Measurements from ENCODE around the gene ZNF48. TPM values are rescaled to one million over a fixed set of nuclear protein-coding genes. Genes with fewer than 3 reads are reported as not detected.

Gene ZNF48
- 12.6 and 15.6 TPM in 2 replicates for total RNA-seq

- peak within 1 kb of the TSS; percentile 90 for H3K4me3 ChIP-seq (ENCODE audit: low read depth, low read length)
- no peak for DNase-seq (ENCODE audit: low read depth)
- peak; percentile 32 for TF ChIP-seq CTCF (conservative IDR thresholded peaks at IDR 0.05; ENCODE audit: low read depth, low read length)
These were observed at the start of gene ZNF48 for GRCh38 chr16:30395155-30395991. ZNF48 (plus strand) TSS chr16:30395420; CDS start chr16:30395795, 375 bp downstream.

- DNase-seq (ENCODE audit: low read depth) = no peak
- no peak for TF ChIP-seq CTCF (conservative IDR thresholded peaks at IDR 0.05; ENCODE audit: low read depth, low read length)
- H3K4me3 ChIP-seq (ENCODE audit: low read depth, low read length) = no peak overlapping the region
These were observed 48.9 kb upstream of the ZNF48 start for GRCh38 chr16:30346286-30346685.

GRCh38 chr16:30348113-30348512 is 47.1 kb upstream of the ZNF48 start:
- no peak for DNase-seq (ENCODE audit: low read depth)
- no peak overlapping the region for H3K4me3 ChIP-seq (ENCODE audit: low read depth, low read length)
- TF ChIP-seq CTCF (conservative IDR thresholded peaks at IDR 0.05; ENCODE audit: low read depth, low read length) = no peak

GRCh38 chr16:30348929-30349328 is 46.3 kb upstream of the ZNF48 start:
- DNase-seq (ENCODE audit: low read depth) = no peak
- TF ChIP-seq CTCF (conservative IDR thresholded peaks at IDR 0.05; ENCODE audit: low read depth, low read length) = no peak

GRCh38 chr16:30349675-30350074 is 45.5 kb upstream of the ZNF48 start:
- DNase-seq (ENCODE audit: low read depth) = peak; percentile 51
- no peak overlapping the region for H3K4me3 ChIP-seq (ENCODE audit: low read depth, low read length)
- no peak for TF ChIP-seq CTCF (conservative IDR thresholded peaks at IDR 0.05; ENCODE audit: low read depth, low read length)

More at GRCh38 chr16:30348929-30349328, 46.3 kb upstream of the ZNF48 start:
- H3K4me3 ChIP-seq (ENCODE audit: low read depth, low read length) = no peak overlapping the region

GRCh38 chr16:30350134-30350871 is 44.9 kb upstream of the ZNF48 start:
- DNase-seq (ENCODE audit: low read depth) = no peak
- no peak for TF ChIP-seq CTCF (conservative IDR thresholded peaks at IDR 0.05; ENCODE audit: low read depth, low read length)
- no peak overlapping the region for H3K4me3 ChIP-seq (ENCODE audit: low read depth, low read length)

Measured in epithelial cell of proximal tubule (primary cell).